ENCODE data around the gene EPN2.

DNA sequence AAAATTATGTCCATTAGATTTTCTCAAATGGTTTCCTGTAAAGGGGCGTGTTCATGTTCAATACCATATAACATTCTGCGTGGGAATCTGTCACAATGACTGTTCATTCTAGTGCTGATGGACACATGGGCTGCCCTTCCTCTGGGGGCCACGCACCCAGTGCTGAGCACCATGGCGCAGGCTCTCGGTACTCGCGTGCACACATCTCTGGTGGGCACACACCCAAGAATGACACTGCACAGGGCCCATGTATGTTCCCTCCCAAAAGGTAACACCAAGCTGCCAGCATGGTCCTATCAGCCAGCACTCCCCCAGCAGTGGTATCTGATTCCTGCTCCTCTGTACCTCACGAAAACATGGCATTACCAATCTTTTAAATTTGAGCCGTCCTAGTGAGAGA lies 111.6 kb downstream of the EPN2 start:
- TF ChIP-seq PKNOX1 (IDR thresholded peaks at IDR 0.05) = no peak
- no peak for TF ChIP-seq BHLHE40 (IDR thresholded peaks at IDR 0.05; ENCODE audit: borderline replicate concordance)
- no peak for TF ChIP-seq SP1 (IDR thresholded peaks at IDR 0.05)
- TF ChIP-seq FOXA1 (IDR thresholded peaks at IDR 0.05) = no peak
- no peak for TF ChIP-seq NFRKB (IDR thresholded peaks at IDR 0.05)
- TF ChIP-seq ELF4 (IDR thresholded peaks at IDR 0.05) = no peak
- no peak for TF ChIP-seq TARDBP (IDR thresholded peaks at IDR 0.05)
- TF ChIP-seq FOXM1 (IDR thresholded peaks at IDR 0.05; ENCODE audit: borderline replicate concordance) = no peak
- TF ChIP-seq LEF1 (IDR thresholded peaks at IDR 0.05; ENCODE audit: borderline replicate concordance) = no peak
- TF ChIP-seq HDGF (IDR thresholded peaks at IDR 0.05; ENCODE audit: borderline replicate concordance) = no peak
- TF ChIP-seq FOXK2 (IDR thresholded peaks at IDR 0.05) = no peak
